Measurements from ENCODE around the gene SHB.
"Not testable (repeated sequence)": the region's sequence is repeated elsewhere in the genome, so short reads cannot be mapped to it uniquely, and the experiment has no call there.

The SHB gene

GRCh38 chr9:37918665-37919170 lies 150.3 kb downstream of the SHB start:
- no peak for DNase-seq (ENCODE audit: low read depth in 2 of 2)

DNA sequence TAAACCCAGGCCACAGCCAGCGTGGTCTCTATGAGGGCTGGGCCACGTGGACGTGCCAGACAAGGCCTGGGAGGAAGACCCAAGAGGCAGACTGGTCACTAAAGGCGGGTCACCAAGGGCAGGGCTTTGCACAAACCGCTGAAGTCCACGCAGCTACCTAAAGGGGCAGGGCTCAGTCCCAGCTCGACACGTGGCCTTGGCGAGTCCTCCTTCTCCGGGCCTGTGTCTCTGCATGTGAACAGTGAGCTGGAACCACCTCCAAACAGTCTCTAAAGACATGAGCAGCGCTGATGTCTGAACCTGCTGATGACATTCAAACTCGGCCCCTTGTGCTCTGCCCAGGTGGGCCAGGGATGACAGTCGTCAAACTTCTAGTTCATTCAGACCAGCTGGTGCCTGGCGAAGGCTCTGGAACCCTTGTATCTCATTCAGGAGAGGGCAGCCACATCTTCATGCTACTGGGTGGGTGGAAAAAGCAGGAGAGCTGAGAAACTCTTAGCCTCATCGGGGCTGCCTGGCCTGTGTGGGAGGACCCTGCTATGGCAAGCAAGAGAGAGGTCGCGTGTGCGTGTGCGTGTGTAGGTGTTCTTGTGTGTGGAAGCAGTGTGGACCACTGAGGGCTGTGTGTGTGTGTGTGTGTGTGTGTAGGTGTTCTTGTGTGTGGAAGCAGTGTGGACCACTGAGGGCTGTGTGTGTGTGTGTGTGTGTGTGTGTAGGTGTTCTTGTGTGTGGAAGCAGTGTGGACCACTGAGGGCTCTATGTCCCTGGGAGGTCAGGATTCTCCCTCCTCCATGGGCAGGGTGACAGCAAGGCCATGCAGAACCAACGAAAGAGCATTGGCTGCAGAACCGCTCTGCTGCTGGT lies 151.0 kb downstream of the SHB start:
- DNase-seq (ENCODE audit: low read depth in 2 of 2), result no peak

DNA sequence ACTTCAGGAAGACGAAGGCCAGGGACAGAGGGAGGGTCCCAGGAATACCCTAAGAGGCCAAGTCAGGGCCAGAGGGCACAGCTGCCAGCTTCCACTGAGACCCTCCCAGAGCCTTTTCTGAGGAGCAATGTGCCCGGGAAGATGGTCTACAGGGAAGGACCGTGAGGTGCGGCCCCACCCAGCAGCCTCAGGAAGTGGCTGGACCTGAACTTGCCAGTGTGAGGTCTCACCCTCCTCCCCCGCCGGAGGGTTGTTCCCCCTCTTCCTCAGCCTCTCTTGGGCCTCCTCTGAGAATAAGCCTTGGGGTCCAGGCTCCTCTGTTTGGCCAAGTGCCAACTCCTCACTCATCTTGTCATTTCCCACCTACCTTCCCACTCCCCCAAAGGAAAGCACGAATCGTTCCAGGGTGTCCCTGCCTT lies 151.7 kb downstream of the SHB start:
- DNase-seq (ENCODE audit: low read depth in 2 of 2), result no peak

GRCh38 chr9:37916471-37917312 lies 152.3 kb downstream of the SHB start:
- DNase-seq (ENCODE audit: low read depth in 2 of 2), result no peak

GRCh38 chr9:37915911-37916470 lies 153.0 kb downstream of the SHB start:
- no peak for DNase-seq (ENCODE audit: low read depth in 2 of 2)

DNA sequence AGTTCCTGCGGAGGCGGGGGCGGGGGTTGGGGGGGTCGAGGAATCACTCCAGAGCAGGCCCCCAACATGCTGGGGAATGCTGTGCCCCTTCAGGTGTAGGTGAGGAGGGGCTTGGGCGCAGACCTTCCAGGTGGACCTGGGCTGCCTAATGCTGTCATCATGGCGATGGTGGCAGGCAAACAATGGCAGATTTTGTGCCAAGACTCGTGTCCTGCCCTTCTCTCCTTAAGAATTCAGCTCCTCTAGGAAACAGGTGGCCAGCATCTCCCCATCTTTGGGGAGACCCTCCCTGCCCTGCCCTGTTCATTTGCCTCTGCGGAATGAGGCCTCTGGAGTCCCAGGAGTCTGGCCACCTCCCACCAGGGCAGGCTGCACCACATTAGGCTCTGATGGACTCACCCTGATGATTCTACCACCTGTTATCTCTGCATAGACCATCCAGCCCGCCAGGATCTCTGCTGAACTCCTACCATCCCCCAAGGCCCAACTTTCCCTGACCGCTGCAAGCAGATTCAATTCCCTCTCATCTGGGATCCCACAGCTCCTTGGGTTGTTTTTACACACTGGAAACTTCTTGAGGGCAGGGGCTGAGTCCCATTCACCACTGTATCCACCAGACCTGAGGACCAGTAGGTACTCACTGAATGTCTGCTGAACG lies 154.2 kb downstream of the SHB start:
- DNase-seq (ENCODE audit: low read depth in 2 of 2), result no peak

DNA sequence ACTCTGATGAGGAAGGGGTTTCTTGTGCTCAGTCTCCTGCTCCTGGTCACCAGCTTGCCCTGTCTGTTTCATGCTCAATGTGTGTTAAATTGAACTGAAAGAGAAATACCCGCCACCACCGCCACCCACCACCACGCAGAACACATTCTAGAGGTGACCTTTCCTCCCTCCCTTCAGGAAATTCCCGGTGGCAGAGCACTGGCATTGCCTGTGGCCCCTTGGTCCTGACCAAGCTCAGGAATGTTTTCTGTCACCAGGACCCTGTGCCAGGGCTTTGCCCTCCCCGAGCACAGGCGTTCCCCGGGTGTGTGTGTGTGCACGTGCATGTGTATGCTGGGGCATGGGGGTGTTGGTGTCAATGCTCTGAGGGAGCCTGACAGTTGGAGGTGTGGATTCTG lies 154.9 kb downstream of the SHB start:
- DNase-seq (ENCODE audit: low read depth in 2 of 2), result no peak

GRCh38 chr9:37913480-37914153 lies 155.4 kb downstream of the SHB start:
- DNase-seq (ENCODE audit: low read depth in 2 of 2), result peak; percentile 44 to 80

DNA sequence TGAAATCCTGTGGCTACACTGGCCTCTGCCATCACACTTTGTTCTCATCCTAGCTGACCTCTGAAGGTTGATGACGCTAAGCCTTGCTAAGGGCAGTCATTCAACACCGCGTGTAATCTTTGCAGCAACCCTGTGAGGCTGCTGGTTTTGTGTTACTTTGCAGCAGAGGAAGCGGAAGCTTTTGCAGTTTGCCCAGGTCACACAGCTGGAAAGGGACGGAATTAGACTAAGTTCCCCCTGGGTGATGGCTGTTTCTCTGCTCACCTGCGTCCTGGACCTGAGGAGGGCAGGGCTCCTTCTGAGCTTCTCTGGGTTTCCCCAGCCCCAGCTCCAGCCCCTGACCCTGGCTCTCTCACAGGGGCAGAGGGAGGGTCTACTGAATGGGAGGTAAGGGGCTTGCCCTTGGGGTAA lies 157.8 kb downstream of the SHB start:
- no peak for DNase-seq (ENCODE audit: low read depth in 2 of 2)

DNA sequence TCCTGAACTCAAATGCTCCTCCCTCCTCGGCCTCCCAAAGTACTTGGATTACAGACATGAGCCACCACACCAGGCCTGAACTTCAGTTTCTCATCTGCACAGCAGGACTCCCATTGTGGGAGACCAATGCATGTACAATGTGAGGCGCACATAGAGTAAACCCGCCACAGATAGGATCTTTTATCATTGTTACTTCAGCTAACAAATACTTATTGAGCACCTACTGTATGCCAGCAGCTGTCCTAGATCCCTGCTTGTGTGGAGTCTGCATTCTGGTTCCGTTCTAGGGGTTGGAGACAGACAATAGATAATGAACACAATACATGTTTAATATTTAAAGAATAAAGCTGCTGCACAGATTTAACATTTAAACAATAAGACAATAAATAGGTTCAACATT lies 158.8 kb downstream of the SHB start:
- DNase-seq (ENCODE audit: low read depth in 2 of 2), result no peak

GRCh38 chr9:37909836-37910235 lies 159.2 kb downstream of the SHB start:
- not testable (repeated sequence) for DNase-seq (ENCODE audit: low read depth in 2 of 2)

- no peak for DNase-seq (ENCODE audit: low read depth in 2 of 2)
These were observed 159.7 kb downstream of the SHB start for GRCh38 chr9:37909326-37909725.

DNA sequence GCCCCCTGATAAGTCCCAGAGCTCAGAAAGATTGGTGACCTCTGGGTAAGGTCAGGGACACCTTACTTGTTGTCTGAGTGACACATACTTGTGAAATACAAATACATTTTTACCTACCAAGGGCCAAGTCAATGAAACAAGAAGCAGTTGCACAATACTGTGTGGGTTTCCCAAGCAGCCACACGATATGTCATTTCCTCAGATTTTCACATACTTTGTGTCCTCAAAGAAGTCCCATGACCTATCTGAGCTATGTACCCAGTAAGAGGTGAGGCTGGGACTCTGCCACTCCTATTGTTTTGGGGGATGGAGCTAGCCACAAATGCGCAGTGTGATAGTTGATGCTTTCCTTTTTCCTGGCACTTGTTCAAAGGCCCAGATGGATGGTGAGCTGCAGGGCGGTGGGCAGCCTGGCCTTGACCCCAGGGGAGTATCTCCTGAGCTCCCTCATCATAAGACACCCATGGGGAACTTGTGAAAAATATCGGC lies 160.3 kb downstream of the SHB start:
- DNase-seq (ENCODE audit: low read depth in 2 of 2), result no peak

- no peak for DNase-seq (ENCODE audit: low read depth in 2 of 2)
These were observed 160.7 kb downstream of the SHB start for GRCh38 chr9:37908283-37908682.

GRCh38 chr9:37906312-37907239 lies 162.5 kb downstream of the SHB start:
- no peak for DNase-seq (ENCODE audit: low read depth in 2 of 2)

GRCh38 chr9:37905776-37906175 lies 163.3 kb downstream of the SHB start:
- no peak for DNase-seq (ENCODE audit: low read depth in 2 of 2)

GRCh38 chr9:37905131-37905505 lies 163.9 kb downstream of the SHB start:
- no peak for DNase-seq (ENCODE audit: low read depth in 2 of 2)

DNA sequence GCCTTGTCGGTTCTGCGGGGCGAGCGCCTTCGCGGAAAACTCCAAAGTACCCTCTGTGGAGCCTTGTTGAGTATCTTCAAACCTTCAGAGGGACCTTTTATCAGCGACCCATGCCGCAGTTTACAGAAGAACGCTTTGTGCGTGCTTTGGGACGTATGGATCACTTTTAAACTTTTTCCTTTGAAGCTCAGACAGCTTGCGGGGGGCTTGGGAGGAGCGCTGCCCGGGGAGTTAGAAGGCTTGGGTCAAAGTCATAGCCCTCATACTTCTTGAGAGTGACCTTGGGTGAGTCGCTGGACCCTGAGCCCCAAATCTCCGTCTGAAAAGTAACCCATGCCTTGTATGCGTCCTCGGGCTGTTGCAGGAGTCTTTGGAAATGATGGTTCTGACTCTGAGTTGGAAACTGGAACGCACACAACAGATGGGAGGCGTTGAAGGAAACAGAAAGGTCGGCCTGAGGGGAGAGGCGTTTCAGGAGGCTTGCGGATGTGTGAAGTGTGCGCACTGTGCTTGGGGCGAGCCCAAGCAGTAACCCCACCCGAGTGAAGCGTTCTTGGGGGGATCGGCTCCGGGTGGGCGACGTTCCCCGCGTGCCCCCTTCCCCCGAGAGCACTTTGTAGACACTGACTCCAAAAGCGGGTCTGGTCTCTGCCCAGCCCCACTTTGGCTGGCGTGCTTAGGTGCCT lies 164.4 kb downstream of the SHB start:
- DNase-seq (ENCODE audit: low read depth in 2 of 2), result no peak

All from stimulated activated CD4-positive, alpha-beta T cell treated with anti-CD3 and anti-CD28 coated beads, Interleukin-1b, Interleukin-23, amount 100 ng/mL, for 1 hour (primary cell).